IMR-90 (cell line): ENCODE measurements around the gene GNB1L.

Experiments used
- MAFK ChIP-seq: IDR thresholded peaks from 2 replicates; pipeline ENCODE4 v1.6.1; 2012; ENCODE audit warnings: low read depth, low read length, improper control_type of control experiment
- MAZ ChIP-seq: IDR thresholded peaks from 2 replicates; pipeline ENCODE4 v1.6.1; 2012; ENCODE audit warnings: low read depth, mild to moderate bottlenecking, low read length, improper control_type of control experiment, moderate library complexity, borderline replicate concordance
- MXI1 ChIP-seq: IDR thresholded peaks from 2 replicates; pipeline ENCODE4 v1.6.1; 2012; ENCODE audit warnings: low read depth, mild to moderate bottlenecking, low read length, moderate library complexity, borderline replicate concordance
- POLR2A ChIP-seq: IDR thresholded peaks from 2 replicates; pipeline ENCODE4 v1.6.1; 2012; ENCODE audit warnings: mild to moderate bottlenecking, low read depth, low read length
- RAD21 ChIP-seq: IDR thresholded peaks from 2 replicates; pipeline ENCODE4 v1.6.1; 2012; ENCODE audit warnings: low read length, improper control_type of control experiment
- RFX5 ChIP-seq: IDR thresholded peaks from 2 replicates; pipeline ENCODE4 v1.8.0; 2012; ENCODE audit warnings: low read depth, mild to moderate bottlenecking, low read length, moderate library complexity
- SMC3 ChIP-seq: fragments of 150-350 bp; IDR thresholded peaks from 2 replicates; pipeline ENCODE4 v1.6.1; 2016; ENCODE audit warnings: low read depth, mild to moderate bottlenecking, antibody characterized with exemption, low read length, moderate library complexity
- TF ChIP-seq, protein P1 (sequence below): conservative IDR thresholded peaks from 2 replicates; pipeline ENCODE4 v1.5.1; 2012; ENCODE audit warnings: mild to moderate bottlenecking, low read depth, low read length, improper control_type of control experiment
- TF ChIP-seq, protein P2 (sequence below): fragments of 150-350 bp; IDR thresholded peaks from 2 replicates; pipeline ENCODE4 v1.6.1; 2017; ENCODE audit warnings: mild to moderate bottlenecking, antibody characterized with exemption, low read length, low read depth
- TF ChIP-seq, protein P3 (sequence below): fragments of 150-350 bp; IDR thresholded peaks from 2 replicates; pipeline ENCODE4 v1.6.1; 2016; ENCODE audit warnings: low read depth, mild to moderate bottlenecking, low read length, moderate library complexity, borderline replicate concordance

DNA sequence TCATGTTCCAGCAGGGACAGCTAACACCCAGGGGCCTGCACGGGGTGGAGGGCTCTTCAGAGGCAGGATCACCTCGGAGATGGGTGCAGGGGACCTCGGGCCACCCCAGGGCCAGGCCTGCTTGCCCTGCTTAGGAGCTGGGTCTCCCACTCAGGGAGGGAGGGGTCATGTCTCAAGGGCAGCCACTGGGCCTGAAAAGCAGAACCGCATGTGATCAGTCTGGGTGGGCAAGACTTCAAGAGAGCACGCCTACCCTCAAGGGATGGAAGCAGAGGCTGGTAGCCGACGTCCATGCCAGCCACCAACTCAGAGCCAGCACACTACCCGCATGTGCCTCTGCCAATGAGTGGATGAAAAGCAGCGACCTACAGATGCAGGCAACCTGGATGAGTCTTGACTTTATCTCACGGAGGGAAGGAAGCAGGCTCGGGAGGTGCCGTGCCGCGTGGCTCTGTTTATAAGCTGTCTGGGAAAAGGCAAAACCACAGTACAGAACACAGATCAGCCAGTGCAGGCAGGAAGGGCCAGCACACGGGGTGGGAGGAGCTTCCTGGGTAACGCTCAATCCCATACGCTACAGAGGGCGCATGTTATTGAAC, 78.1 kb downstream of the GNB1L start:
- TF ChIP-seq SMC3 (no peak), MXI1 (no peak), POLR2A (no peak), MAFK (no peak), RAD21 (no peak), MAZ (no peak), RFX5 (no peak)
- TF ChIP-seq, protein P1, sequence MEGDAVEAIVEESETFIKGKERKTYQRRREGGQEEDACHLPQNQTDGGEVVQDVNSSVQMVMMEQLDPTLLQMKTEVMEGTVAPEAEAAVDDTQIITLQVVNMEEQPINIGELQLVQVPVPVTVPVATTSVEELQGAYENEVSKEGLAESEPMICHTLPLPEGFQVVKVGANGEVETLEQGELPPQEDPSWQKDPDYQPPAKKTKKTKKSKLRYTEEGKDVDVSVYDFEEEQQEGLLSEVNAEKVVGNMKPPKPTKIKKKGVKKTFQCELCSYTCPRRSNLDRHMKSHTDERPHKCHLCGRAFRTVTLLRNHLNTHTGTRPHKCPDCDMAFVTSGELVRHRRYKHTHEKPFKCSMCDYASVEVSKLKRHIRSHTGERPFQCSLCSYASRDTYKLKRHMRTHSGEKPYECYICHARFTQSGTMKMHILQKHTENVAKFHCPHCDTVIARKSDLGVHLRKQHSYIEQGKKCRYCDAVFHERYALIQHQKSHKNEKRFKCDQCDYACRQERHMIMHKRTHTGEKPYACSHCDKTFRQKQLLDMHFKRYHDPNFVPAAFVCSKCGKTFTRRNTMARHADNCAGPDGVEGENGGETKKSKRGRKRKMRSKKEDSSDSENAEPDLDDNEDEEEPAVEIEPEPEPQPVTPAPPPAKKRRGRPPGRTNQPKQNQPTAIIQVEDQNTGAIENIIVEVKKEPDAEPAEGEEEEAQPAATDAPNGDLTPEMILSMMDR: no peak
- TF ChIP-seq, protein P2, sequence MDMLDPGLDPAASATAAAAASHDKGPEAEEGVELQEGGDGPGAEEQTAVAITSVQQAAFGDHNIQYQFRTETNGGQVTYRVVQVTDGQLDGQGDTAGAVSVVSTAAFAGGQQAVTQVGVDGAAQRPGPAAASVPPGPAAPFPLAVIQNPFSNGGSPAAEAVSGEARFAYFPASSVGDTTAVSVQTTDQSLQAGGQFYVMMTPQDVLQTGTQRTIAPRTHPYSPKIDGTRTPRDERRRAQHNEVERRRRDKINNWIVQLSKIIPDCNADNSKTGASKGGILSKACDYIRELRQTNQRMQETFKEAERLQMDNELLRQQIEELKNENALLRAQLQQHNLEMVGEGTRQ: no peak
- TF ChIP-seq, protein P3, sequence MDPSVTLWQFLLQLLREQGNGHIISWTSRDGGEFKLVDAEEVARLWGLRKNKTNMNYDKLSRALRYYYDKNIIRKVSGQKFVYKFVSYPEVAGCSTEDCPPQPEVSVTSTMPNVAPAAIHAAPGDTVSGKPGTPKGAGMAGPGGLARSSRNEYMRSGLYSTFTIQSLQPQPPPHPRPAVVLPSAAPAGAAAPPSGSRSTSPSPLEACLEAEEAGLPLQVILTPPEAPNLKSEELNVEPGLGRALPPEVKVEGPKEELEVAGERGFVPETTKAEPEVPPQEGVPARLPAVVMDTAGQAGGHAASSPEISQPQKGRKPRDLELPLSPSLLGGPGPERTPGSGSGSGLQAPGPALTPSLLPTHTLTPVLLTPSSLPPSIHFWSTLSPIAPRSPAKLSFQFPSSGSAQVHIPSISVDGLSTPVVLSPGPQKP: no peak
